SK-N-SH (cell line): Measurements from ENCODE around the gene SLC22A15.

ENCODE experiments used
- FOXM1 ChIP-seq: IDR thresholded peaks from 2 replicates; pipeline ENCODE4 v1.4.0; 2012; ENCODE audit warnings: low read depth, mild to moderate bottlenecking
- GATA2 ChIP-seq: sonication (generic); formaldehyde crosslinking; IDR thresholded peaks from 2 replicates; pipeline ENCODE4 v1.5.0; 2020; ENCODE audit warnings: mild to moderate bottlenecking, missing genetic modification reagents
- POLR2AphosphoS5 ChIP-seq: IDR thresholded peaks from 2 replicates; pipeline ENCODE4 v1.6.1; 2012; ENCODE audit warnings: low read depth, low read length
- RAD21 ChIP-seq: IDR thresholded peaks from 2 replicates; pipeline ENCODE4 v1.6.1; 2012; ENCODE audit warnings: mild to moderate bottlenecking, low read length
- TF ChIP-seq, protein P1 (sequence below): fragments of 200-600 bp; sonication (generic); IDR thresholded peaks from 2 replicates; pipeline ENCODE4 v1.6.1; 2017; ENCODE audit warnings: antibody characterized with exemption, mild to moderate bottlenecking, moderate library complexity

DNA sequence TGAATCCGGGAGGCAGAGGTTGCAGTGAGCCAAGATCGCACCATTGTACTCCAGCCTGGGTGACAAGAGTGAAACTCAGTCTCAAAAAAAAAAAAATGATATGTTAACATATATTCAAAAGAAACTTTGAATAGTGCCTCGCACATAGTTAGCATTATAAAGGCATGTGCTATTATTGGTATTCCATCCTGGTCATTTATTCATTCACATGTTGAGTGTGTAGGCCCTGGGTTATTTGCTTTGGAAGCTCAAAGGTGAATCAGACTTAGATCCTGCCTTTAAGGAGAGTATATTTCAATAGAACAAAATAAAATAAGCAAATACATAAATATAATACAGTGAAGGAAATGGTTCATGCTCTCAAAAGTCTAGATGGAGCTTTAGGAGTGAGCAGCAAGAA lies 13.4 kb downstream of the SLC22A15 start:
- TF ChIP-seq, protein P1, sequence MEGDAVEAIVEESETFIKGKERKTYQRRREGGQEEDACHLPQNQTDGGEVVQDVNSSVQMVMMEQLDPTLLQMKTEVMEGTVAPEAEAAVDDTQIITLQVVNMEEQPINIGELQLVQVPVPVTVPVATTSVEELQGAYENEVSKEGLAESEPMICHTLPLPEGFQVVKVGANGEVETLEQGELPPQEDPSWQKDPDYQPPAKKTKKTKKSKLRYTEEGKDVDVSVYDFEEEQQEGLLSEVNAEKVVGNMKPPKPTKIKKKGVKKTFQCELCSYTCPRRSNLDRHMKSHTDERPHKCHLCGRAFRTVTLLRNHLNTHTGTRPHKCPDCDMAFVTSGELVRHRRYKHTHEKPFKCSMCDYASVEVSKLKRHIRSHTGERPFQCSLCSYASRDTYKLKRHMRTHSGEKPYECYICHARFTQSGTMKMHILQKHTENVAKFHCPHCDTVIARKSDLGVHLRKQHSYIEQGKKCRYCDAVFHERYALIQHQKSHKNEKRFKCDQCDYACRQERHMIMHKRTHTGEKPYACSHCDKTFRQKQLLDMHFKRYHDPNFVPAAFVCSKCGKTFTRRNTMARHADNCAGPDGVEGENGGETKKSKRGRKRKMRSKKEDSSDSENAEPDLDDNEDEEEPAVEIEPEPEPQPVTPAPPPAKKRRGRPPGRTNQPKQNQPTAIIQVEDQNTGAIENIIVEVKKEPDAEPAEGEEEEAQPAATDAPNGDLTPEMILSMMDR, result no peak
- no peak for TF ChIP-seq GATA2 (CRISPR knock-in tag)
- TF ChIP-seq RAD21, result no peak
- no peak for TF ChIP-seq POLR2AphosphoS5
- TF ChIP-seq FOXM1, result no peak
